Measurements from ENCODE around the gene CPT1C.

Gene CPT1C

DNA sequence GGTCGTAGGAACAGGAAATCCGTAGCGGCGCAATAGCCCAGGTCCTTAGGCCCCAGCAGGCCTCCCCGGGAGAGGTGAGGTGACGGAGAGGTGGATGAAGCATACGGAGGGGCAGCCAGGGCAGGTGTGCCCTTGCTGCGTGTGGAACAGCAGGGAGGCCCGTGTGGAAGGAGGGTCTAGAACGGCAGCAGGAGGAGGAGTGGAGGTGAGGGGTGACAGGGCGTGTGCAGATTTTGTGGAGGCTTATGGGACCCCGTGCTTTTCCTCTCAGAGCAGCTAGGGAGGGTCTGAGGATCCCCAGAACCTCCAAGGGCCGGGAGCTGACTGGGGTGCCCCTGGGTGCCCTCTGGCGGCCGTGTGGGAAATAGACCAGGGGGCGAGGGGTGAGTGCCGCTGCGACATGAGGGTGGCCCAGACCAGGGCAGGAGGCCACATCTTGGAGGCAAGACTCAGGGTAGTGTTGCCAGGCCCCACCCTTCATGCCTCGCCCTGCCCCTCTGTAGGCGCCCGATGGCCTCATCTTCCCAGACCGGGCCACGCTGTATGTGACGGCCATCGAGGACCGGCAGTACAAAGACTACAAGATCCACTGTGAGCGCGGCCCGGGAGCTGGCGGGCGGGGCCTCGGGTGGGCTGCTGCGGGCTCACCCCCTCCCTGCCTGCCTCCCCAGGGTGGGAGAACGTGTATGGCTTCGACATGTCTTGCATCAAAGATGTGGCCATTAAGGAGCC lies 6.5 kb upstream of the CPT1C start:
- FAIRE-seq: no peak

DNA sequence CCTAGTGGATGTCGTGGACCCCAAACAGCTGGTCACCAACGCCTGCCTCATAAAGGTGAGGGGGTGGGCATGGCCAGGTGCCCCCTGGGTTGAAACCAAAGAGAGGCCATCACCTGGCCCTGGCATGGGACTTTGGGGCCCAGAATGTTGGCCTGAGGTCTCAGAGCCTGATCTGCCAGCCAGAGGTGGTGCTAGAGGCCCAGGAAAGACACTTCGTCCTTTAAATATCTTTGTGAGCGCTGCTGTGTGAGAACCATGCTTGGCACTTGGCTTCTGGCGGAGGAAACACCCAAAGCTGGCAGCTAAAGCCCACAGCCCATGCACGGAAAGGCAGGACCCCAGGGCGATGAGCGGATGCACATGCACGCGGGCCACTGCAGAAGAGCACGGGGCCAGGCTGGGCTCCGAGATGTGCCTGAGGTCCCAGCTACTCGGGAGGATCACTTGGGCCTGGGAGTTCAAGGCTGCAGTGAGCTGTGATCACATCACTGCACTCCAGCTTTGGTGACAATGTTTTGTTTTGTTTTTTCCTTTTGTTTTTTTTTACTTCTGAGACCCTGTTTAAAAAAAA lies 5.8 kb upstream of the CPT1C start:
- FAIRE-seq: no peak

DNA sequence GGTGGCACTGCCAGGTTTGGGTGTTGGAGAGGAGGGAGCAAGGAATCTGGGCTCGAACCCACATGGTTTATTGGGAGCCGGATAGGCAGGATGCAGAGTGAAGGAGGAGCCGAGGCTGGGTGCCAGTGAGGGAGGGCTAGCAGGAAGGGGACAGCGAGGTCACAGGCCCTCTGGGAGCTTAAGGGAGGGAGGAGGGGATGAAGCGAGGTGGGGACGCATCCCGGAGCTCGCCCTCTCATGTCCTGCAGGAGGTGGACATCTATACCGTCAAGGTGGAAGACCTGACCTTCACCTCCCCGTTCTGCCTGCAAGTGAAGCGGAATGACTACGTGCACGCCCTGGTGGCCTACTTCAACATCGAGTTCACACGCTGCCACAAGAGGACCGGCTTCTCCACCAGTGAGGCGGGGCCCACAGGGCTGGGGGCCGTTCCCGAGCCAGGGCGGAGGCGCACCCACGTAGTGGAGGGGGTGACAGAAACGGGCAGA lies 5.0 kb upstream of the CPT1C start:
- FAIRE-seq: no peak

DNA sequence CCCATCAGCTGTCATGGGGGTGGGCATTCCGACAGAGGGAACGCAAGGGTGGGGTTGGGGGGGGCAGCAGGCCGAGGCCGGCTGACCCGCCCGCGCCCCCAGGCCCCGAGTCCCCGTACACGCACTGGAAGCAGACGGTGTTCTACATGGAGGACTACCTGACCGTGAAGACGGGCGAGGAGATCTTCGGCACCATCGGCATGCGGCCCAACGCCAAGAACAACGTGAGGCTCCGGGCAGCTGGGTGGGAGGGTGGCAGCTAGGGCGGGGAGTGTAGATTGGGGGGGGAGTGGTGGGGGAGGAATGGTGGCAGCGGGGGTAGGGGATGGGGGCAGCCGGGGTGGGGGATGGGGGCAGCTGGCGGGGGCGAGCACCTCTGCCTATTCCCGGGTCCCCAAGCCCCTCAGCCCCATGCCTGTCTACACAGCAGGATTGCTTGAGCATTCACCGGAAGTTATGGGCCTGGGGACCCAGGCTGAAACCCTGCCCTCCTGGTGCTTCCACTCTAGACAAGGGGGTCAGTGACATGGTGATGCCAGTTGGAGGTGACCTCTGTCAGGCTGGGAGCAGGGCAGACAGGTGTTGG lies 4.3 kb upstream of the CPT1C start:
- no peak for FAIRE-seq

DNA sequence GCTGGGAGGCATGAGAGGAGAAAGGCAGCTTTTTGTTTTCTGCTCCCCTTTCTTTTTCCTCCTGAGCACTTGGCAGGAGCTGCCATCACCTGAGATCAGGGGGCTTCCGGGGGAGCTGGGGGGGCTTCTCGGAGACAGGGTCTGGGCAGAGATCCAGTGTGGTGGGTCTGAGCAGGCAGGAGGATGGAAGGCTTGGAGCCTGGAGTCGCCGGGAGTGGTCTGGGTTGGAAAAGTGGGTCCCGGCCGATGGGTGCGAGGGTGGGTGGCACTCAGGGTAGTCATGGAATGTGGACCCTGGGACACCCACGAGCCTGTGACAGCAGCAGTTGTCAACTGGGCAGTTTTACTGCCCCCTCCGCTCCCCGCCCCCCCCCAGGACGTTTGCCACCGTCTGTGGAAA lies 3.8 kb upstream of the CPT1C start:
- no peak for FAIRE-seq

DNA sequence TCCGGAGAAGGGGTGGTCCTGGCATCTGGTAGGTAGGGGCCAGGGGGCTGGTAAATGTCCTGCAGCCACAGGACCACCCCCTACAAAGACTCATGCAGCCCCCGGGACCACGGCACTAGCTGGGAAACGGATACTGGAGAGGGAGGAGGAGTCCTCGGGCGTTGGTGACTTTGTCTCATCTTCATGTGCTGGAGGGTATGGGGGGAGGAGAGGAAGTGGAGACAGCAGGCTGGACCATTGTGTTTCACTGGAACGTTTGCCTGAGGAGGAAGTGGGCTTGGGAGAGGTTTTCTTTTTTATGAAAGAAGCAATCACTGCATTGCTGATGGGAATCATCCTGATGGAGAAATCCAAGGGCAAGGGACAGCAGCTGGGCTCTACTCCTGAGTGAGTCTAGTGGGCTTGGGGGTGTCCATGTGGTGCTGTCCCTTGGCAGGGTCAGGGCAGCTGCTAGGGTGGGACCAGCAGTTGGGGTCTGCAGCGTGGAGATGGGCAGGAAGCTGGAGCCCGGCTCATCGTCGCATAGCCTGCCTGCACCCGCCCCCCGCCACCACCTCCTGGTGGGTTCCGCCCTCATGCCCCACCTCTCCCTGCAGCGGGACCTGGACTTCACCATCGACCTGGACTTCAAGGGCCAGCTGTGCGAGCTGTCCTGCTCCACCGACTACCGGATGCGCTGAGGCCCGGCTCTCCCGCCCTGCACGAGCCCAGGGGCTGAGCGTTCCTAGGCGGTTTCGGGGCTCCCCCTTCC lies 3.2 kb upstream of the CPT1C start:
- no peak for FAIRE-seq

DNA sequence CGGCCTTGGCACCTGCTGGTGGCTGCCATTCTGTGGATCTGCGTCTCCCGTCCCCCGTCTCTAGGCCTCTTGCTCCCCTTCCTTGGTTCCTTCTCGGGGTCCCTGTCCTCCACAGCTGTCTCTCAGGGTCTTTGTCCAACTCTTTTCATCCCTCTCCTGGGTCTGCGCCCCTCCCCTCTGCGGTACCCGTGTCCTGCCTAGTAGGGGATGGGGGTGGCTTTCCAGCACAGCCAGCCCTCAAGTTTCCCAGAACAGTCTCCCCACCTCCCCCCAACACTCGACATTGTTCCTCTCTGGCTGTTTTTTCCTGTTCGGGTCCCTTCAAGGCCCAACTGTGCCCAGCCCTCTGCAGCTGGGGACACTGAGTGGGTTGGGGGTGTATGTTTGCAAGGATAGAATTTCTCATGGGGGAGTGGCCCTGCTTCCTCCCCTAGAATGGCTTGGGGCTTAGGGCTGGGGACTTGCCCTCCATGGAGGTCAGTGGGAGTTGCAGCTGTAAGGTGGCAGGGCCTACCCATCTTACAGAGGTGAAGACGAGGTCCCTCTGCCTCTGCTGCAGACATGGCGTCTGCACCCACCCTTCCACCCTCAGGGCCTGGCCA lies 2.3 kb upstream of the CPT1C start:
- FAIRE-seq: no peak

DNA sequence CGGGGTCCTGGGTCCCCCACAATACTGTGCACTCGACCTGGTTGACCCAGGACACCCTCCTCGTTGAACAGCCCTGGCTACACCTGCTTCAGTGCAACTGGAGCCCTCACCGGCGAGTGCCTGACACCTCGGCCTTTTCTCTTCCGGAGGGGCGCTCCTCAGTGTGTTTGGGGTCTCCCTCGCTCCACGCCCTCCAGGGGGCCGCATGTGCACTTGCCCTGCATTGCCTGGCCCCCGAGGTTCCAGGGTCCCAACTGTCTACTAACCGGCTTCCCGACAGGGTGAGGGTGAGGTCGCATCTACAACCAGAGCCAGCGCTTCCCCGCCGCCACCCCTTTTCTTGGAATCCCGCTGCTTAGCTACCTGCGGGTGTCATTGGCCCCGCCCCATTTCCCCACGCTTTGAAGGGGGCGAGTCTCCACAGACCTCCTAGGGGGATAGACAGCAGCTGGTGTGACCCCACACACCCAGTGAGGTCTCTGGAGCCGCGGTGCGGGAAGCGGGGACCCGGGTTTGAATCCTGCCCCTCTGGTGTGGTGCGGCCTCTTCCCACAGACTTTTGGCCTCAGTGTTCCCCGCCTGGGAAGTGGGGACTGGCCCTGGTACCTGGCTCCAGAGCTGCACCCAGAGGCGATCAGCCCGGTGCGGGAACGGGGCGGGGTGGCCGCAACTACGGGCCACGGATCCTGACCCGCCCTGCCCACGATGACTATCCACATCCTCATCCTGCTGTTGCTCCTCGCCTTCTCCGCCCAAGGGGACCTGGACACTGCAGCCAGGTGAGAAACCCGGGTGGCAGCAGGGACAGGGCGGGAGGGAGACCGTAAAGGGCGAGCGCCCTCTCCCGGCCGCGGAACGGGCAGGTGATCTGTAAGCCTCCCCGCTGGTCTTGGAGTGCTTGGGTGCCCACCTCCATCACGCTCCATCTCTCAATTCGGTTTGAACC lies 1.5 kb upstream of the CPT1C start, which contains the start of gene ADM5:
TSS of gene ADM5 (plus strand) at position 462 of the 946 bp plus-strand sequence. CDS start at position 706, 244 bp downstream.
- FAIRE-seq: no peak

DNA sequence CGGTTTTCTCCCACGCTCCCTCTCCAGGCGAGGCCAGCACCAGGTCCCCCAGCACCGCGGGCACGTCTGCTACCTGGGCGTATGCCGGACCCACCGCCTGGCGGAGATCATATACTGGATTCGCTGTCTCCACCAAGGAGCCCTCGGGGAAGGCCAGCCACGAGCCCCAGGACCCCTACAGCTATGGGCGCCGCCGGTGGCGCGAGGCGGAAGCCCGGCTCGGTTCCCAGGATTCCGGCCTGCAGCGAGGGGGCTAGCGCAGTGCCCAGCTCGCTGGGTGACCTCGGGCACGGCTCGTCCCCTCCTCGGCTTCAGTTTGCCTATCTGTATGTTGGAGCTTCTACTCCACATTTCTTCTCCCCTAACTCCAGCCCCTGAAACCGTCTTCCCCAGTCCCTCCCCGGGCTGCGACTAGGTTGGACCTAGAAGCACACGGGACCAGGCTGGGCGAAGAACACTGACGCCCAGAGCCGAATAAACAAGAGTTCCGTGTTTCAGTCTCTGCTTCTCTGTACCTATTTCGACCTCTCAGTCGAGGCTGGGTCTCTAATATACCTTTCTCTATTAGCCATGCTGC lies 749 bp upstream of the CPT1C start:
- FAIRE-seq: no peak

DNA sequence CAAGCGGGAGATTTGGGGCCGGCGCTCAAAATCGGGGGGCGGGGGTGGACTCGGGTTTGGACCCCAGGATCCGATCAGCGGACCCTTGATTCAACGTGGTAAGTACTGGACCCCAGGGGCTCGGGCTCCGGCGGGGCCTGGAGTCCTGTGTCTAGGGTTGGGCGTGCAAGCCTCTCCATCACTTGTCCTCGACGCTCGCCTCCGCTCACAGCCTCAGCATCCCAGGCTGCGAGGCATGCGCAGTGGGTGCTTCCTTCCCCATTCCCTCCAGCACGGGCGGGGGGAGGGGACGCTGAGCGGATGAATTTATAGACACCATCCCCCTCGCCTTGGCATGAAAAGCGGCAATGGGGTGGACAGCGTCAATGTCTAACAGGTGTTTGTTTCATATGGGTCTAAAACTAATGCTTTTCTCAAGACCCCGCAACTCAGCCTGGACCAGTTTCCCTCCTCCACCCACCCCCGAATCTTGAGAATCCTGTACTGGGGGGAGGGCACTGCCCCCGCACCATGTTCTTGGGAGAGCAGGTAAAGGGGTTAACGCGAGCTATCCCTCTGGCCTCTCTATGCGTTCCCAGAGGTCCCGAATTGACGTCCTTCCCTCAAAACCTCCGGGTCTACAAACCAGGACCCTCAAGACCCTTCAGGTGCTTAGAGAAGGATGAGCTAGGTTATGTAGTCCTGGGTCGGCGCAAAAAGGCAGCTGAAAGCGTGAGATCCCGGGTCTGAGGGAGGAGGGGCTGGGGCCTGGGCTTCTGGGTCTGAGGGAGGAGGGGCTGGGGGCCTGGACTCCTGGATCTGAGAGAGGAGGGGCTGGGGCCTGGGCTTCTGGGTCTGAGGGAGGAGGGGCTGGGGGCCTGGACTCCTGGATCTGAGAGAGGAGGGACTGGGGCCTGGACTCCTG lies 579 bp downstream of the CPT1C start:
- no peak for FAIRE-seq

DNA sequence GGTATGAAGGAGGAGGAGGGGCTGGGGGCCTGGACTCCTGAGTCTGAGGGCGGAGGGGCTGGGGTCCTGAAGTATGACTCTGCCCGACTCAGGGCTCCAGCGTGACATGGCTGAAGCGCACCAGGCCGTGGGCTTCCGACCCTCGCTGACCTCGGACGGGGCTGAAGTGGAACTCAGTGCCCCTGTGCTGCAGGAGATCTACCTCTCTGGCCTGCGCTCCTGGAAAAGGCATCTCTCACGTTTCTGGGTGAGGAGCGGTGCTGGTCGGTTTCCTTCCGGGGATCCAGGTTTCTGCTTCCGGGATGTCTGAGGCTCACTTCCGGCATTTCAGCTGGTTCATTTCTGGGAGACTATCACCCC lies 1.2 kb downstream of the CPT1C start:
- no peak for FAIRE-seq

DNA sequence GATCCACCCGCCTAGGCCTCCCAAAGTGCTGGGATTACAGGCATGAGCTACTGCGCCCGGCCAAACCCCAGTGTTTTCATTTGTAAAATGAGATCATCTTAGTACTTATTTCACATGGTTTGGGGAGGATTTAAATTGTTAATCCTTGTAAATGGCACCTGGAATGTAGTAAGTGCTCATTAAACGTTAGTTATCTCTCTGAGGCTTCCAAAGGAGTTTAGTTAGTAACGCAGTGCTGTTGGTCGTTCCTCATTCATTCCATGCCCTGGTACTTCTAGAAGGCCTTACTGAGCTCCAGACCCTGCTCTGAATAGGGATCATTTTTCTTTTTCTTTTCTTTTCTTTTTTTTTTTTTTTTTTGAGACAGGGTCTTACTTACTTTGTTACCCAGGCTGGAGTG lies 5.2 kb downstream of the CPT1C start:
- FAIRE-seq: no peak

DNA sequence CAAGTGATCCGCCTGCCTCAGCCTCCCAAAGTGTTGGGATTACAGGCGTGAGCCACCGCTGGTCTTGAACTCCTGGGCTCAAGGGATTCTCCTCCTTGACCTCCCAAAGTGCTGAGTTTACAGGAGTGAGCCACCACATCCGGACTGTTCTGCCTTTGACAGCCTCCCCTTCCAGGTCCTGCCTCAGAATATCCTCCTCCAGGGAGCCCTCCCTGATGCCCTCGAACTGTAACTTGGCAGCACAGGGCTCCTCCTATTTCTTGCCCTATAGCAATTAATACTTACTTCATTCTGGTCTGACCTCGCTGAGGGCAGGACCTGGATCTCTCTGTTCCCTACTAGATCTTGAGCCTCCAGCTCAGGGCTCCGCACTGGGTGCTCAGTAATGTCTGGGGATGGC lies 5.9 kb downstream of the CPT1C start:
- no peak for FAIRE-seq

DNA sequence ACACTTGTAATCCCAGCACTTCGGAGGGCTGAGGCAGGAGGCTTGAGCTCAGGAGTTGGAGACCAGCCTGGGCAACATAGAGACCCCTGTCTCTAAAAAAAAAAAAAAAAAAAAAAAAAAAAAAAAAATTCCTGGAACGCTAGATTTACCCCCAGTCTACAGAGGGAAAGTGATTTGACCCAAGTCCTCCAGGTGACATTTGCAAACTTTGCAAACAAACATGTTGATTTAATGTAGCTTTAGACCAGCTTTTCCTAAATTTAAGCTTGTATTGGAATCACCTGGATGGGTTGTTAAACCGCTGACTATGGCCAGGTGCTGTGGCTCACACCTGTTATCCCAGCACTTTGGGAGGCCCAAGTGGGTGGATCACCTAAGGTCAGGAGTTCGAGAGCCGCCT lies 8.4 kb downstream of the CPT1C start:
- FAIRE-seq: no peak

DNA sequence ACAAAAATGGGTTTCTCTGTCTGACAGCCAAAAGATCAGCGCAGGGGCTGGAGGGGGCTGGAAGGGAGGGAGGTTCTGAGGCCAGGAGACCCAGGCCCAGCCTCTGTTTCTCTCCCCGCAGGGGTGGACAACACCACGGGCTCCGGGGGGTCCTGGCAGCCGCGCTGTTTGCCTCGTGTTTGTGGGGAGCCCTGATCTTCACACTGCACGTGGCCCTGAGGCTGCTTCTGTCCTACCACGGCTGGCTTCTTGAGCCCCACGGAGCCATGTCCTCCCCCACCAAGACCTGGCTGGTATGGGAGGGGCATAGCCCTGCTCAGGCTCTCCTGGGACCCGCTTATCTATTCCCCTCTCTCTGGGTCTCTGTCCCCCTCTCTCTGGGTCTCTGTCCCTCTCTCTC lies 9.6 kb downstream of the CPT1C start:
- FAIRE-seq: no peak

DNA sequence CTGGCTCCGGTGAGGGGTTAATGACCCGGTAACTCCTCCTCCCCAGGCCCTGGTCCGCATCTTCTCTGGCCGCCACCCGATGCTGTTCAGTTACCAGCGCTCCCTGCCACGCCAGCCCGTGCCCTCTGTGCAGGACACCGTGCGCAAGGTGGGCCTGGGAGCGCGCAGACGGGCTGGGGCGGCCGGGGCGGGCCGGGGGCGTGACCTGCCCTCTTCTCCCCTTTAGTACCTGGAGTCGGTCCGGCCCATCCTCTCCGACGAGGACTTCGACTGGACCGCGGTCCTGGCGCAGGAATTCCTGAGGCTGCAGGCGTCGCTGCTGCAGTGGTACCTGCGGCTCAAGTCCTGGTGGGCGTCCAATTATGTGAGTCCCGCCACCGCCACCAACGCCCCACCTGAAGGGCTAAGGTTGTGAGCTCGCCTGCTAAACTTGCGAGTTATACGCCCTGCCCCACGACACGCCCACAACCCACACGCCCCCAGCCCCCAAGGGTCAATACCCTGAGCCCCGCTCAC lies 10.4 kb downstream of the CPT1C start:
- no peak for FAIRE-seq

DNA sequence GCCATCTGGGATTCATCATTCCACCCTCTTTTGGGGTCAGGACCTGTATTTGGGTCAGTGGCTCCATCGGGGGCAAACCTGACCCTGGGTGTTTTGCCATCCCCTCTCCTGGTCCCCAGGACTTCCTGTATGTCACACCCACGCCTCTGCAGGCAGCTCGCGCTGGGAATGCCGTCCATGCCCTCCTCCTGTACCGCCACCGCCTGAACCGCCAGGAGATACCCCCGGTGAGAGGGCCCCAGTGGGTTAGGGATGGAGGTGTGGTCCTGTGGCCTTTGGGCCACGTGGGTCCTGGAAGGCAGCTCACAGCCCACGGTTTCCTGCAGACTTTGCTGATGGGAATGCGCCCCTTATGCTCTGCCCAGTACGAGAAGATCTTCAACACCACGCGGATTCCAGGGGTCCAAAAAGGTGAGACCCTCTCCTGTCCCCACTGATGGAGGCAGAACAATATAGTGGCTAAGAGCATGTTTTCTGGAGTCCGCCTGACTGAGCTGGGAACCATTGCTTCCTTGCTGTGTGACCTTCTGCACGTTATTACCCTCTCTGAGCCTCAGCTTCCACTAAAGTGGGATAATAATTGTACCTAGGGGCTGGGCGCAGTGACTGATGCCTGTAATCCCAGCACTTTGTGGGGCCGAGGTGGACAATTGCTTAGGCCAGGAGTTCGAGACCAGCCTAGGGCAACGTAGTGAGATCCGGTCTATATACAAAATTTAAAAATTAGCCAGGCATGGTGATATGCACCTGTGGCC lies 14.1 kb downstream of the CPT1C start:
- no peak for FAIRE-seq

DNA sequence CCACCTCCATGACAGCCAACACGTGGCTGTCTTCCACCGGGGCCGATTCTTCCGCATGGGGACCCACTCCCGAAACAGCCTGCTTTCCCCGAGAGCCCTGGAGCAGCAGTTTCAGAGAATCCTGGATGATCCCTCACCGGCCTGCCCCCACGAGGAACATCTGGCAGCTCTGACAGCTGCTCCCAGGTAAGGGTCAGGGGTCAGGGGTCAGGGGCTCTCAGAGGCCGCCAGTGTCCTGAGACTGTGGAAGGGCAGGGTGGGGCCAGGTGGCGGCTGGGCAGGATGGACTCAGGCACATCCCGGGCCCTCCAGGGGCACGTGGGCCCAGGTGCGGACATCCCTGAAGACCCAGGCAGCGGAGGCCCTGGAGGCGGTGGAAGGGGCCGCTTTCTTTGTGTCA lies 15.0 kb downstream of the CPT1C start:
- no peak for FAIRE-seq

DNA sequence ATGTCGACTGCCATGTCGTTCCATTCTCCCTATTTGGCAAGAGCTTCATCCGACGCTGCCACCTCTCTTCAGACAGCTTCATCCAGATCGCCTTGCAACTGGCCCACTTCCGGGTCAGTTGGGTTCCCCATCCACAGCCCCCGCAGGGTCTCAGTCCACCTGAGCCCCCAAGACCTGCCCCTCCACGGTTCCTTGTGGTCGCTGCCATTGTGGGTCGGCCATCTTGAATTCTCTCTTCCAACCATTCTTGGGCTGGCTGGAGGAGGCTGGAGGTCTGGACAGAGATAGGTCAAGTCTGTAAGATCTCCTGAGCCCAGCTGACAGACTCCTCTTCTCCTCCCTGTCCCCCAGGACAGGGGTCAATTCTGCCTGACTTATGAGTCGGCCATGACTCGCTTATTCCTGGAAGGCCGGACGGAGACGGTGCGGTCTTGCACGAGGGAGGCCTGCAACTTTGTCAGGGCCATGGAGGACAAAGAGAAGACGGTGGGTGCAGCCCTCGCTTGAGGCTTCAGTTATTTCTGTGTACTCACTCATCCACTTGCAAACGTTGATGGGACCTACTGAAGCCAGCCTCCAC lies 19.5 kb downstream of the CPT1C start:
- FAIRE-seq: no peak
